Endothelial cell (in vitro differentiated cells): Measurements from ENCODE around the gene PAF1. TPM values are rescaled to one million over a fixed set of nuclear protein-coding genes. Genes with fewer than 3 reads are reported as not detected.

Experiments used
- DNase-seq: peaks from one replicate; pipeline ENCODE4 v3.0.0; 2021; ENCODE audit warnings: low spot score
- H3K27ac Mint-ChIP-seq: one replicate; pipeline ENCODE4 v1.8.0; 2021; ENCODE audit warnings: mixed read lengths, inconsistent platforms; ENCODE audit not compliant: unreplicated experiment
- H3K27me3 Mint-ChIP-seq: one replicate; pipeline ENCODE4 v1.8.0; 2021; ENCODE audit warnings: mild to moderate bottlenecking, moderate library complexity, mixed read lengths, inconsistent platforms; ENCODE audit not compliant: unreplicated experiment
- H3K36me3 Mint-ChIP-seq: one replicate; pipeline ENCODE4 v1.8.0; 2021; ENCODE audit warnings: mild to moderate bottlenecking, low read depth, mixed read lengths, inconsistent platforms; ENCODE audit not compliant: unreplicated experiment
- H3K4me1 Mint-ChIP-seq: one replicate; pipeline ENCODE4 v1.8.0; 2021; ENCODE audit warnings: mild to moderate bottlenecking, mixed read lengths, inconsistent platforms; ENCODE audit not compliant: unreplicated experiment
- H3K4me3 Mint-ChIP-seq: one replicate; pipeline ENCODE4 v1.8.0; 2021; ENCODE audit warnings: mild to moderate bottlenecking, mixed read lengths, inconsistent platforms; ENCODE audit not compliant: unreplicated experiment
- H3K9me3 Mint-ChIP-seq: one replicate; pipeline ENCODE4 v1.8.0; 2021; ENCODE audit warnings: mixed read lengths, inconsistent platforms; ENCODE audit not compliant: unreplicated experiment
- total RNA-seq: library from RNA; stranded (reverse); fragmentation: NEBNext Ultra II Directional; extraction: Animal tissue kit (Norgen Biotek cat#: 25700); gene quantifications from one replicate; pipeline ENCODE4 v1.2.1, GENCODE V29; 2021; ENCODE audit not compliant: unreplicated experiment
- TF ChIP-seq, protein P1 (sequence below): fragments of 200-600 bp; sonication (generic); IDR thresholded peaks from one replicate; pipeline ENCODE4 v1.5.0; 2021; ENCODE audit warnings: antibody characterized with exemption; ENCODE audit not compliant: unreplicated experiment

PAF1 gene
- total RNA-seq, 1 donor from 2014 or later = 31.7 TPM

DNA sequence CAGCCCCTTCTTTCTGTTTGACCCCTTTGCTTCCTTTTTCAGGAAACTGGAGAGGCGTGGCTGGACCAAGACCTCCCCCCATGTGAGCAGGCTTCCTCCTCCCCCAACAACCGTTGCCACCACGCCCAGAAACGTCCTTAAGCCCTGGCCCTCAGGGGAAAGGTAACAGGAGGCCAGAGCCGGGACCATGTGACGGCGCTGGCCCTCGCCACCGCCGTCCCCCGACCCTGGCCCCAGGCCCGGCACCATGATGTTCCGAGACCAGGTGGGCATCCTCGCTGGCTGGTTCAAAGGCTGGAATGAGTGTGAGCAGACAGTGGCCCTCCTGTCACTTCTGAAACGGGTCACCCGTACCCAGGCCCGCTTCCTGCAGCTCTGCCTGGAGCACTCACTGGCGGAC is 34.3 kb downstream of the PAF1 start:
- no peak for DNase-seq
- no peak overlapping the region for H3K27ac Mint-ChIP-seq
- peaks cover 46% of the 10 kb centered on the region for H3K36me3 Mint-ChIP-seq
- no peaks in the 10 kb centered on the region for H3K4me1 Mint-ChIP-seq
- H3K9me3 Mint-ChIP-seq = no peaks in the 10 kb centered on the region
- no peak overlapping the region for H3K4me3 Mint-ChIP-seq
- TF ChIP-seq, protein P1, sequence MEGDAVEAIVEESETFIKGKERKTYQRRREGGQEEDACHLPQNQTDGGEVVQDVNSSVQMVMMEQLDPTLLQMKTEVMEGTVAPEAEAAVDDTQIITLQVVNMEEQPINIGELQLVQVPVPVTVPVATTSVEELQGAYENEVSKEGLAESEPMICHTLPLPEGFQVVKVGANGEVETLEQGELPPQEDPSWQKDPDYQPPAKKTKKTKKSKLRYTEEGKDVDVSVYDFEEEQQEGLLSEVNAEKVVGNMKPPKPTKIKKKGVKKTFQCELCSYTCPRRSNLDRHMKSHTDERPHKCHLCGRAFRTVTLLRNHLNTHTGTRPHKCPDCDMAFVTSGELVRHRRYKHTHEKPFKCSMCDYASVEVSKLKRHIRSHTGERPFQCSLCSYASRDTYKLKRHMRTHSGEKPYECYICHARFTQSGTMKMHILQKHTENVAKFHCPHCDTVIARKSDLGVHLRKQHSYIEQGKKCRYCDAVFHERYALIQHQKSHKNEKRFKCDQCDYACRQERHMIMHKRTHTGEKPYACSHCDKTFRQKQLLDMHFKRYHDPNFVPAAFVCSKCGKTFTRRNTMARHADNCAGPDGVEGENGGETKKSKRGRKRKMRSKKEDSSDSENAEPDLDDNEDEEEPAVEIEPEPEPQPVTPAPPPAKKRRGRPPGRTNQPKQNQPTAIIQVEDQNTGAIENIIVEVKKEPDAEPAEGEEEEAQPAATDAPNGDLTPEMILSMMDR = no peak
- H3K27me3 Mint-ChIP-seq = peaks cover 1% of the 10 kb centered on the region

DNA sequence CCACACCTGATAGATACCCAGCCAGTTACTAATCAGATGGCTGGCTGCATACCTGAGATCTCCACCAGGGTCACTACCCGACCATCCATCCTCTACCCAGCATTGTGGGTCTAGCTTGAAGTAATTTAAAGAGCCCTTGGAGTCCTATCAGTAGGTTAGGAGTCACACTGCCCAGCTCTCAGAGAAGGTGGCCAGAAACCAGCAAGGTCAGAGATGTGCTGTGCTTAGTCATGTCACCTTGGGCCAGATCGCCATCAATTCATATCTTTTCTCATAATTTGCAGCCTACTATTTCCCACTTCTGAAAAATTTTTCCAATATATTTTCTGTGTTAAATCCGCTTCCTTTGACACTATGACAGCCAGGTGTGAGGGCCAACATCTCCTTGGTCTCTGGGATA is 34.8 kb downstream of the PAF1 start:
- Mint-ChIP-seq H3K27me3 (peaks cover 1% of the 10 kb centered on the region), H3K27ac (no peak overlapping the region), H3K9me3 (no peaks in the 10 kb centered on the region), H3K36me3 (peaks cover 45% of the 10 kb centered on the region), H3K4me1 (no peaks in the 10 kb centered on the region), H3K4me3 (peak overlapping the region; percentile 51)
- DNase-seq = no peak
- TF ChIP-seq, protein P1 = no peak

DNA sequence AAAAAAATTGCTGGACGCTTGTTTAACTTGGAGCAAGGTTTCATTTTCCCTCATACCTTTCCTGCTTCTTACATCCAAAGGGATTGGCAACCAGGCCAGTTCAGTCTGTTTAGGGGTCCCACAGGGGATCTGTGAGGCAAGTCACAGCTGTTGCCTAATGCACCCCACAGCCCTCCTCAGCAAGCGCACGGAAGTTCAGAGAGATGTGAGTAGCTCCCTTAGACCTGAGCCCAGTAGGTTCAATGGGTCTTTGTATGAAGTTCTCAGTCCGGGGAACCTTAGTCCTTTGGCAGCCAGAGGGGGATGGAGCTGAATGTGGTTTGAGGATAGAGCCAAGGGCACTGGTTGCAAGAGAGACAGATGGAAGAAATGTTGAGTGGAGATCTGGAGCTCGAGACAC is 35.7 kb downstream of the PAF1 start:
- Mint-ChIP-seq H3K4me1 (no peaks in the 10 kb centered on the region), H3K4me3 (peak overlapping the region; percentile 57), H3K27ac (peak overlapping the region; percentile 25), H3K36me3 (peaks cover 37% of the 10 kb centered on the region), H3K27me3 (peaks cover 1% of the 10 kb centered on the region), H3K9me3 (no peaks in the 10 kb centered on the region)
- no peak for DNase-seq
- TF ChIP-seq, protein P1 = no peak

- Mint-ChIP-seq H3K36me3 (peaks cover 41% of the 10 kb centered on the region), H3K9me3 (no peaks in the 10 kb centered on the region), H3K4me1 (no peaks in the 10 kb centered on the region), H3K27ac (no peak overlapping the region), H3K27me3 (peaks cover 1% of the 10 kb centered on the region), H3K4me3 (no peak overlapping the region)
- DNase-seq = no peak
- TF ChIP-seq, protein P1 = no peak
Measured at GRCh38 chr19:39352381-39353255, 38.3 kb downstream of the PAF1 start.

- H3K4me3 Mint-ChIP-seq = no peak overlapping the region
- no peak for DNase-seq
- TF ChIP-seq, protein P1 = no peak
- no peaks in the 10 kb centered on the region for H3K9me3 Mint-ChIP-seq
- no peaks in the 10 kb centered on the region for H3K27me3 Mint-ChIP-seq
- no peak overlapping the region for H3K27ac Mint-ChIP-seq
- H3K4me1 Mint-ChIP-seq = no peaks in the 10 kb centered on the region
- peaks cover 35% of the 10 kb centered on the region for H3K36me3 Mint-ChIP-seq
Measured at GRCh38 chr19:39351537-39352064, 39.3 kb downstream of the PAF1 start.
